Sigmoid colon (tissue), 4 donors: ENCODE results near the gene NTN1.

Experiments used
- EP300 ChIP-seq, 4 donors: sonication (generic); formaldehyde crosslinking; IDR thresholded peaks; one replicate each; pipeline ENCODE4 v1.6.1; 2017; ENCODE audit warnings: antibody characterized with exemption in 4 of 4
- POLR2A ChIP-seq, 2 donors: fragments of 450-650 bp; IDR thresholded peaks; one replicate each; pipeline ENCODE4 v1.6.1; 2016; ENCODE audit warnings: antibody characterized with exemption in 2 of 2, mild to moderate bottlenecking in 2 of 2, moderate library complexity in 2 of 2
- POLR2AphosphoS5 ChIP-seq, 4 donors: sonication (generic); formaldehyde crosslinking; IDR thresholded peaks; one replicate each; pipeline ENCODE4 v1.6.1; 2017; ENCODE audit warnings: antibody characterized with exemption in 4 of 4
- TF ChIP-seq, protein P1 (sequence below), 4 experiments: fragments of 450-650 bp in 3 of 4; fragments of 200-600 bp in 1 of 4; IDR thresholded peaks; one replicate each; pipeline ENCODE4 v1.5.1; 2016 to 2019; ENCODE audit warnings: antibody characterized with exemption in 4 of 4, mild to moderate bottlenecking in 3 of 4, moderate library complexity in 2 of 4

- TF ChIP-seq, protein P1, sequence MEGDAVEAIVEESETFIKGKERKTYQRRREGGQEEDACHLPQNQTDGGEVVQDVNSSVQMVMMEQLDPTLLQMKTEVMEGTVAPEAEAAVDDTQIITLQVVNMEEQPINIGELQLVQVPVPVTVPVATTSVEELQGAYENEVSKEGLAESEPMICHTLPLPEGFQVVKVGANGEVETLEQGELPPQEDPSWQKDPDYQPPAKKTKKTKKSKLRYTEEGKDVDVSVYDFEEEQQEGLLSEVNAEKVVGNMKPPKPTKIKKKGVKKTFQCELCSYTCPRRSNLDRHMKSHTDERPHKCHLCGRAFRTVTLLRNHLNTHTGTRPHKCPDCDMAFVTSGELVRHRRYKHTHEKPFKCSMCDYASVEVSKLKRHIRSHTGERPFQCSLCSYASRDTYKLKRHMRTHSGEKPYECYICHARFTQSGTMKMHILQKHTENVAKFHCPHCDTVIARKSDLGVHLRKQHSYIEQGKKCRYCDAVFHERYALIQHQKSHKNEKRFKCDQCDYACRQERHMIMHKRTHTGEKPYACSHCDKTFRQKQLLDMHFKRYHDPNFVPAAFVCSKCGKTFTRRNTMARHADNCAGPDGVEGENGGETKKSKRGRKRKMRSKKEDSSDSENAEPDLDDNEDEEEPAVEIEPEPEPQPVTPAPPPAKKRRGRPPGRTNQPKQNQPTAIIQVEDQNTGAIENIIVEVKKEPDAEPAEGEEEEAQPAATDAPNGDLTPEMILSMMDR (IDR thresholded peaks at IDR 0.05), result no peak
- TF ChIP-seq POLR2A (IDR thresholded peaks at IDR 0.05) (no peak), POLR2AphosphoS5 (IDR thresholded peaks at IDR 0.05) (no peak), EP300 (IDR thresholded peaks at IDR 0.05) (no peak)
Observed at GRCh38 chr17:9219631-9220397, 198.5 kb downstream of the NTN1 start.
